IMR-90 (cell line): ENCODE data around the gene UBE3B. TPM values are rescaled to one million over a fixed set of nuclear protein-coding genes. Genes with fewer than 3 reads are reported as not detected.

Experiments used
- ATAC-seq: fragments of 200-7000 bp; cut with Tn5 transposase; 2 replicates; pipeline ENCODE4 v1.9.1; 2020; ENCODE audit warnings: low read depth, mild to moderate bottlenecking, moderate library complexity
- BruUV-seq: library from RNA; stranded (reverse); fragments of 400-500 nt; replicated peaks from 2 replicates; lab custom pipeline; 2021; lab: Mats Ljungman, UMichigan
- CTCF ChIA-PET: fragments of 300-600 bp; formaldehyde crosslinking; extraction: SDS; loops from one replicate; lab custom pipeline; 2021; ENCODE audit warnings: antibody characterized with exemption; lab: Yijun Ruan, JAX
- POLR2A ChIA-PET: fragments of 300-600 bp; sonication (Branson Sonifier 250); formaldehyde crosslinking; loops from one replicate; lab custom pipeline; 2022; ENCODE audit warnings: antibody characterized with exemption; ENCODE audit not compliant: unreplicated experiment; lab: Charles Lee
- DNase-seq: peaks from one replicate; pipeline ENCODE4 v3.0.0; 2013
- H2AFZ ChIP-seq: replicated peaks from 2 replicates; pipeline ENCODE3; 2013; ENCODE audit warnings: low read length, mild to moderate bottlenecking; ENCODE audit not compliant: poor library complexity
- H2AK5ac ChIP-seq: 2 replicates; pipeline ENCODE4 v1.6.1; 2013; ENCODE audit warnings: low read depth, low read length, inconsistent platforms
- H2AK9ac ChIP-seq: replicated peaks from 2 replicates; pipeline ENCODE3; 2013; ENCODE audit warnings: mild to moderate bottlenecking, low read depth, low read length, moderate library complexity; ENCODE audit not compliant: poor library complexity
- H2BK120ac ChIP-seq: 2 replicates; pipeline ENCODE4 v1.6.1; 2013; ENCODE audit warnings: low read depth, low read length, inconsistent platforms
- H2BK15ac ChIP-seq: 3 replicates; pipeline ENCODE4 v1.6.1; 2013; ENCODE audit warnings: low read depth, low read length, inconsistent platforms
- H2BK20ac ChIP-seq: 2 replicates; pipeline ENCODE4 v1.6.1; 2013; ENCODE audit warnings: low read depth, mild to moderate bottlenecking, inconsistent platforms, low read length, moderate library complexity
- H2BK5ac ChIP-seq: 2 replicates; pipeline ENCODE4 v1.6.1; 2013; ENCODE audit warnings: mild to moderate bottlenecking, low read depth, low read length, inconsistent platforms; ENCODE audit not compliant: poor library complexity, severe bottlenecking
- H3K14ac ChIP-seq: replicated peaks from 2 replicates; pipeline ENCODE4 v1.6.1; 2013; ENCODE audit warnings: low read depth, low read length, inconsistent platforms
- H3K18ac ChIP-seq: 2 replicates; pipeline ENCODE4 v1.6.1; 2013; ENCODE audit warnings: low read depth, low read length, control low read depth
- H3K23ac ChIP-seq: 2 replicates; pipeline ENCODE4 v1.6.1; 2013; ENCODE audit warnings: low read depth, low read length, inconsistent platforms
- H3K27ac ChIP-seq: 2 replicates; pipeline ENCODE4 v1.5.1; 2013; ENCODE audit warnings: mild to moderate bottlenecking, control low read depth, low read length; ENCODE audit not compliant: insufficient read depth
- H3K27me3 ChIP-seq: 2 replicates; pipeline ENCODE4 v1.6.1; 2013; ENCODE audit warnings: low read length; ENCODE audit not compliant: control insufficient read depth, insufficient read depth
- H3K36me3 ChIP-seq: 2 replicates; pipeline ENCODE4 v1.6.1; 2013; ENCODE audit warnings: low read length, mixed read lengths; ENCODE audit not compliant: control insufficient read depth, insufficient read depth
- H3K4ac ChIP-seq: 2 replicates; pipeline ENCODE4 v1.6.1; 2013; ENCODE audit warnings: low read depth, low read length, inconsistent platforms
- H3K4me1 ChIP-seq: 2 replicates; pipeline ENCODE4 v1.6.1; 2013; ENCODE audit warnings: low read length, mixed read lengths; ENCODE audit not compliant: control insufficient read depth, insufficient read depth
- H3K4me2 ChIP-seq: 2 replicates; pipeline ENCODE4 v1.6.1; 2013; ENCODE audit warnings: low read depth, mild to moderate bottlenecking, control low read depth, low read length, moderate library complexity
- H3K4me3 ChIP-seq: 2 replicates; pipeline ENCODE4 v1.5.1; 2013; ENCODE audit warnings: low read depth, mild to moderate bottlenecking, control low read depth, low read length, moderate library complexity; ENCODE audit not compliant: insufficient read depth
- H3K56ac ChIP-seq: 2 replicates; pipeline ENCODE4 v1.6.1; 2013; ENCODE audit warnings: low read length, inconsistent platforms; ENCODE audit not compliant: insufficient read depth; ENCODE audit errors: extremely low read depth
- H3K79me1 ChIP-seq, 2 experiments: 2 replicates each; pipeline ENCODE4 v1.6.1; 2013; ENCODE audit warnings: low read length in 2 of 2, inconsistent platforms in 1 of 2, low read depth in 1 of 2
- H3K9ac ChIP-seq: 2 replicates; pipeline ENCODE4 v1.6.1; 2013; ENCODE audit warnings: low read depth, low read length, control low read depth
- H3K9me1 ChIP-seq: 2 replicates; pipeline ENCODE4 v1.6.1; 2013; ENCODE audit warnings: low read length, inconsistent platforms; ENCODE audit not compliant: insufficient read depth
- H3K9me3 ChIP-seq: 2 replicates; pipeline ENCODE4 v1.6.1; 2013; ENCODE audit warnings: low read length; ENCODE audit not compliant: control insufficient read depth, insufficient read depth
- H4K20me1 ChIP-seq: 2 replicates; pipeline ENCODE4 v1.6.1; 2013; ENCODE audit warnings: low read length, inconsistent platforms; ENCODE audit not compliant: insufficient read depth
- H4K5ac ChIP-seq: 2 replicates; pipeline ENCODE4 v1.6.1; 2013; ENCODE audit warnings: mild to moderate bottlenecking, low read depth, low read length, control low read depth
- H4K8ac ChIP-seq, 2 experiments: 2 replicates each; pipeline ENCODE4 v1.6.1; 2013; ENCODE audit warnings: low read depth in 2 of 2, low read length in 2 of 2, control low read depth in 1 of 2, inconsistent platforms in 1 of 2
- H4K91ac ChIP-seq: 2 replicates; pipeline ENCODE4 v1.6.1; 2013; ENCODE audit warnings: low read depth, low read length, inconsistent platforms; ENCODE audit not compliant: insufficient read depth
- BHLHE40 ChIP-seq: fragments of 150-350 bp; IDR thresholded peaks from 2 replicates; pipeline ENCODE4 v1.6.1; 2016; ENCODE audit warnings: mild to moderate bottlenecking, low read depth, low read length
- CEBPB ChIP-seq: IDR thresholded peaks from 2 replicates; pipeline ENCODE4 v1.6.1; 2012; ENCODE audit warnings: low read depth, low read length, improper control_type of control experiment
- CHD1 ChIP-seq: IDR thresholded peaks from 2 replicates; pipeline ENCODE4 v1.6.1; 2012; ENCODE audit warnings: low read depth, low read length, improper control_type of control experiment
- FOS ChIP-seq: fragments of 150-350 bp; IDR thresholded peaks from 2 replicates; pipeline ENCODE4 v1.6.1; 2016; ENCODE audit warnings: low read depth, low read length
- MAFK ChIP-seq: IDR thresholded peaks from 2 replicates; pipeline ENCODE4 v1.6.1; 2012; ENCODE audit warnings: low read depth, low read length, improper control_type of control experiment
- MAZ ChIP-seq: IDR thresholded peaks from 2 replicates; pipeline ENCODE4 v1.6.1; 2012; ENCODE audit warnings: low read depth, mild to moderate bottlenecking, low read length, improper control_type of control experiment, moderate library complexity, borderline replicate concordance
- MXI1 ChIP-seq: IDR thresholded peaks from 2 replicates; pipeline ENCODE4 v1.6.1; 2012; ENCODE audit warnings: low read depth, mild to moderate bottlenecking, low read length, moderate library complexity, borderline replicate concordance
- NFE2L2 ChIP-seq: fragments of 150-350 bp; IDR thresholded peaks from 2 replicates; pipeline ENCODE4 v1.6.1; 2016; ENCODE audit warnings: low read depth, mild to moderate bottlenecking, low read length
- POLR2A ChIP-seq: IDR thresholded peaks from 2 replicates; pipeline ENCODE4 v1.6.1; 2012; ENCODE audit warnings: mild to moderate bottlenecking, low read depth, low read length
- RAD21 ChIP-seq: IDR thresholded peaks from 2 replicates; pipeline ENCODE4 v1.6.1; 2012; ENCODE audit warnings: low read length, improper control_type of control experiment
- RCOR1 ChIP-seq: IDR thresholded peaks from 2 replicates; pipeline ENCODE4 v1.6.1; 2012; ENCODE audit warnings: mild to moderate bottlenecking, low read length, improper control_type of control experiment; ENCODE audit not compliant: insufficient replicate concordance
- RFX5 ChIP-seq: IDR thresholded peaks from 2 replicates; pipeline ENCODE4 v1.8.0; 2012; ENCODE audit warnings: low read depth, mild to moderate bottlenecking, low read length, moderate library complexity
- SMC3 ChIP-seq: fragments of 150-350 bp; IDR thresholded peaks from 2 replicates; pipeline ENCODE4 v1.6.1; 2016; ENCODE audit warnings: low read depth, mild to moderate bottlenecking, antibody characterized with exemption, low read length, moderate library complexity
- WGBS, 2 experiments: methylation state at CpG; one replicate each; pipeline versions ENCODE4 v1.1.5 to v1.1.7; 2013; ENCODE audit warnings: missing lambda C conversion rate in 2 of 2; ENCODE audit not compliant: insufficient read length in 1 of 2; ENCODE audit errors: extremely low coverage in 2 of 2; 5-methylcytosine and 5-hydroxymethylcytosine counted together
- dilution Hi-C: fragments of 300-500 bp; cut with HindIII; formaldehyde crosslinking; loops from one replicate; pipeline ENCODE4 v1.14.3; 2018; ENCODE audit warnings: low sequenced_read_pairs; ENCODE audit not compliant: unreplicated experiment
- in situ Hi-C: fragments of 300-500 bp; cut with MboI; formaldehyde crosslinking; loops from 3 replicates; pipeline ENCODE4 v1.14.3; 2019; ENCODE audit warnings: low sequenced_read_pairs, inconsistent platforms, mixed read lengths
- intact Hi-C: fragments of 100-400 bp; cut with micrococcal nuclease; formaldehyde crosslinking; loops from 2 replicates; pipeline ENCODE4 v1.10.0; 2022
- polyA plus RNA-seq, 3 experiments: library from polyadenylated mRNA; depleted of rRNA; stranded (reverse); fragments of >200 nt; gene quantifications; 2 replicates each; pipeline ENCODE4 v1.2.3, GENCODE V29; 2012; ENCODE audit warnings: low replicate concordance in 1 of 3
- total RNA-seq: library from RNA; depleted of rRNA; stranded (reverse); fragments of >200 nt; gene quantifications from 2 replicates; pipeline ENCODE4 v1.2.3, GENCODE V29; 2012
- TF ChIP-seq, protein P1 (sequence below): fragments of 150-350 bp; IDR thresholded peaks from 2 replicates; pipeline ENCODE4 v1.6.1; 2017; ENCODE audit warnings: mild to moderate bottlenecking, antibody characterized with exemption, low read length, low read depth
- TF ChIP-seq, protein P2 (sequence below): fragments of 150-350 bp; IDR thresholded peaks from 2 replicates; pipeline ENCODE4 v1.6.1; 2016; ENCODE audit warnings: low read depth, mild to moderate bottlenecking, low read length, moderate library complexity, borderline replicate concordance
- TF ChIP-seq, protein P3 (sequence below): conservative IDR thresholded peaks from 2 replicates; pipeline ENCODE4 v1.5.1; 2012; ENCODE audit warnings: mild to moderate bottlenecking, low read depth, low read length, improper control_type of control experiment

The UBE3B gene
- total and polyA plus RNA-seq, 2 of the 4 experiments (the other 2 are of a cell fraction): 18.8 to 24.9 TPM

GRCh38 chr12:109502332-109502731 is 24.9 kb downstream of the UBE3B start:
- no peak for TF ChIP-seq NFE2L2
- TF ChIP-seq MAZ: no peak
- TF ChIP-seq RCOR1: no peak
- TF ChIP-seq, protein P1, sequence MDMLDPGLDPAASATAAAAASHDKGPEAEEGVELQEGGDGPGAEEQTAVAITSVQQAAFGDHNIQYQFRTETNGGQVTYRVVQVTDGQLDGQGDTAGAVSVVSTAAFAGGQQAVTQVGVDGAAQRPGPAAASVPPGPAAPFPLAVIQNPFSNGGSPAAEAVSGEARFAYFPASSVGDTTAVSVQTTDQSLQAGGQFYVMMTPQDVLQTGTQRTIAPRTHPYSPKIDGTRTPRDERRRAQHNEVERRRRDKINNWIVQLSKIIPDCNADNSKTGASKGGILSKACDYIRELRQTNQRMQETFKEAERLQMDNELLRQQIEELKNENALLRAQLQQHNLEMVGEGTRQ: no peak
- no peak for TF ChIP-seq MXI1
- TF ChIP-seq BHLHE40: no peak
- no peak for TF ChIP-seq POLR2A
- TF ChIP-seq RFX5: no peak
- TF ChIP-seq SMC3: no peak
- TF ChIP-seq RAD21: no peak
- TF ChIP-seq CHD1: no peak
- TF ChIP-seq, protein P2, sequence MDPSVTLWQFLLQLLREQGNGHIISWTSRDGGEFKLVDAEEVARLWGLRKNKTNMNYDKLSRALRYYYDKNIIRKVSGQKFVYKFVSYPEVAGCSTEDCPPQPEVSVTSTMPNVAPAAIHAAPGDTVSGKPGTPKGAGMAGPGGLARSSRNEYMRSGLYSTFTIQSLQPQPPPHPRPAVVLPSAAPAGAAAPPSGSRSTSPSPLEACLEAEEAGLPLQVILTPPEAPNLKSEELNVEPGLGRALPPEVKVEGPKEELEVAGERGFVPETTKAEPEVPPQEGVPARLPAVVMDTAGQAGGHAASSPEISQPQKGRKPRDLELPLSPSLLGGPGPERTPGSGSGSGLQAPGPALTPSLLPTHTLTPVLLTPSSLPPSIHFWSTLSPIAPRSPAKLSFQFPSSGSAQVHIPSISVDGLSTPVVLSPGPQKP: no peak
- TF ChIP-seq, protein P3, sequence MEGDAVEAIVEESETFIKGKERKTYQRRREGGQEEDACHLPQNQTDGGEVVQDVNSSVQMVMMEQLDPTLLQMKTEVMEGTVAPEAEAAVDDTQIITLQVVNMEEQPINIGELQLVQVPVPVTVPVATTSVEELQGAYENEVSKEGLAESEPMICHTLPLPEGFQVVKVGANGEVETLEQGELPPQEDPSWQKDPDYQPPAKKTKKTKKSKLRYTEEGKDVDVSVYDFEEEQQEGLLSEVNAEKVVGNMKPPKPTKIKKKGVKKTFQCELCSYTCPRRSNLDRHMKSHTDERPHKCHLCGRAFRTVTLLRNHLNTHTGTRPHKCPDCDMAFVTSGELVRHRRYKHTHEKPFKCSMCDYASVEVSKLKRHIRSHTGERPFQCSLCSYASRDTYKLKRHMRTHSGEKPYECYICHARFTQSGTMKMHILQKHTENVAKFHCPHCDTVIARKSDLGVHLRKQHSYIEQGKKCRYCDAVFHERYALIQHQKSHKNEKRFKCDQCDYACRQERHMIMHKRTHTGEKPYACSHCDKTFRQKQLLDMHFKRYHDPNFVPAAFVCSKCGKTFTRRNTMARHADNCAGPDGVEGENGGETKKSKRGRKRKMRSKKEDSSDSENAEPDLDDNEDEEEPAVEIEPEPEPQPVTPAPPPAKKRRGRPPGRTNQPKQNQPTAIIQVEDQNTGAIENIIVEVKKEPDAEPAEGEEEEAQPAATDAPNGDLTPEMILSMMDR: no peak
- no peak for TF ChIP-seq FOS
- no peak for TF ChIP-seq MAFK
- no peak for TF ChIP-seq CEBPB
- POLR2A ChIA-PET: no interaction called here

More at GRCh38 chr12:109502332-109502731, 24.9 kb downstream of the UBE3B start:
- BruUV-seq: no TSS peak
- Histone ChIP-seq H2BK15ac (no peak overlapping the region), H2AK9ac (no peak overlapping the region), H2BK120ac (no peak overlapping the region), H2BK20ac (no peak overlapping the region), H3K27ac (no peak overlapping the region), H3K14ac (no peak overlapping the region), H3K4ac (no peak overlapping the region), H3K4me1 (no peaks in the 10 kb centered on the region), H4K8ac (no peak overlapping the region), H4K20me1 (no peaks in the 10 kb centered on the region), H2AFZ (no peak overlapping the region), H3K9me3 (no peaks in the 10 kb centered on the region), H4K5ac (no peak overlapping the region), H2BK5ac (no peak overlapping the region), H3K23ac (no peak overlapping the region), H3K56ac (no peak overlapping the region), H2AK5ac (no peak overlapping the region), H4K91ac (no peak overlapping the region), H3K36me3 (peaks cover 62% of the 10 kb centered on the region), H3K9me1 (no peaks in the 10 kb centered on the region), H3K18ac (no peak overlapping the region), H3K79me1 (peaks cover 0 to 5% of the 10 kb centered on the region in 2 experiments; a peak in 1 of 4 replicates), H3K4me3 (no peak overlapping the region), H3K27me3 (no peaks in the 10 kb centered on the region), H3K4me2 (no peak overlapping the region), H3K9ac (no peak overlapping the region)
- CTCF ChIA-PET: interaction anchor here (0.9 kb wide), 3 partner anchors 15 to 17 kb away, joined by 3 read pairs; no protein-coding TSS in a partner anchor
- intact Hi-C loops (no loop called here), in situ Hi-C loops (no loop called here), dilution Hi-C loops (no loop called here)
- no CpG with 5 or more reads among the region's 5 CpGs for WGBS, 2 experiments
- ATAC-seq: no peak
- DNase-seq: no peak
